Esophagus muscularis mucosa (tissue), 4 donors: ENCODE data around the gene ENOX1. TPM values are rescaled to one million over a fixed set of nuclear protein-coding genes. Genes with fewer than 3 reads are reported as not detected.

ENCODE experiments used
- DNase-seq: peaks from one replicate; pipeline ENCODE4 v3.0.0-alpha.2; 2017; ENCODE audit errors: extremely low spot score
- H3K27ac ChIP-seq, 4 donors: fragments of 200-600 bp; sonication (generic); replicated peaks in 1 of 4; 1 replicate in 3 of 4; 2 replicates in 1 of 4; pipeline ENCODE4 v1.5.1; 2016 to 2019; ENCODE audit warnings: mild to moderate bottlenecking in 1 of 4
- H3K27me3 ChIP-seq, 4 donors: fragments of 200-600 bp; sonication (generic); one replicate each; pipeline versions ENCODE4 v1.5.1 to v1.6.0; 2016 to 2019
- H3K36me3 ChIP-seq, 4 donors: fragments of 200-600 bp; sonication (generic); one replicate each; pipeline ENCODE4 v1.5.1; 2016 to 2019
- H3K4me1 ChIP-seq, 4 donors: fragments of 200-600 bp; sonication (generic); one replicate each; pipeline ENCODE4 v1.5.1; 2016 to 2019
- H3K4me3 ChIP-seq, 4 donors: fragments of 200-600 bp; sonication (generic); 1 replicate in 2 of 4; 2 replicates in 2 of 4; pipeline ENCODE4 v1.5.1; 2016 to 2019; ENCODE audit warnings: mild to moderate bottlenecking in 4 of 4, moderate library complexity in 1 of 4
- H3K9me3 ChIP-seq, 4 donors: fragments of 200-600 bp; sonication (generic); 1 replicate in 3 of 4; 2 replicates in 1 of 4; pipeline ENCODE4 v1.5.1; 2016 to 2019
- EP300 ChIP-seq: sonication (generic); formaldehyde crosslinking; IDR thresholded peaks from one replicate; pipeline ENCODE4 v1.6.1; 2017; ENCODE audit warnings: antibody characterized with exemption
- POLR2A ChIP-seq: fragments of 450-650 bp; IDR thresholded peaks from one replicate; pipeline ENCODE4 v1.6.1; 2017; ENCODE audit warnings: antibody characterized with exemption, moderate library complexity, mild to moderate bottlenecking, low read depth
- POLR2AphosphoS5 ChIP-seq, 2 donors: sonication (generic); formaldehyde crosslinking; IDR thresholded peaks; one replicate each; pipeline ENCODE4 v1.6.1; 2017; ENCODE audit warnings: antibody characterized with exemption in 2 of 2
- WGBS: methylation state at CpG from one replicate; pipeline ENCODE4 v1.1.5; 2018; 5-methylcytosine and 5-hydroxymethylcytosine counted together
- intact Hi-C: fragments of 100-400 bp; cut with DNase I; formaldehyde crosslinking; loops from one replicate; pipeline ENCODE4 v1.15.1; 2023
- total RNA-seq, 4 donors: library from RNA; depleted of rRNA; stranded (reverse); fragments of >200 nt; gene quantifications; one replicate each; pipeline versions ENCODE4 v1.1.0 to v1.2.1, GENCODE V29; 2016
- TF ChIP-seq, protein P1 (sequence below), 3 experiments: fragments of 200-600 bp in 2 of 3; fragments of 450-650 bp in 1 of 3; sonication (generic) in 2 of 3; IDR thresholded peaks; one replicate each; pipeline ENCODE4 v1.5.1; 2017 to 2019; ENCODE audit warnings: antibody characterized with exemption in 3 of 3, mild to moderate bottlenecking in 2 of 3, moderate library complexity in 1 of 3

ENOX1 gene
- total RNA-seq, 4 donors from 2014 or later = 9.3 to 14.1 (median 12.4) TPM

DNA sequence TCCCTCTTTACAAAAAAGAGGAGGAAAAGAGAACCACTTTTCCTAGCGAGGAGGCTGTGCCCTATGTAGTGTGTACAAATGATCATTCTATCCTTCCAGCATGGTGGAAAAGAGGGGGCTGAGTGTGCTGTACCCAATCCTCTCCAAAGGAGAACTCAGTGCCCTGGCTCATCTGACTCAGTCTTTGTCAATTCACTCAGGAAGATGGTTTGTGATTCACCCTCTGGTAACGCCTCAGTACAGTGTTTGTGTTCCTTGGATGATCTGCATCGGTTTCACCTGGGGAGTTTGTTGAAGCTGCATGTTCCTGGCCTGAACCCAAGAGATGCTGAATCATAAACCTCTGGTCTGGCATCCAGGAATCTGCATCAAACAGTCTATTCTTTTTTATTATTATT is 18.3 kb upstream of the ENOX1 start:
- Histone ChIP-seq H3K27ac (peak overlapping the region; percentile 34 to 71 (median 38)), H3K36me3 (no peaks in the 10 kb centered on the region), H3K4me1 (peaks cover 0 to 11% (median 8%) of the 10 kb centered on the region in 4 donors), H3K9me3 (no peaks in the 10 kb centered on the region), H3K27me3 (no peaks in the 10 kb centered on the region), H3K4me3 (peak overlapping the region in 2 of 4 donors; percentile 10 to 21)
- intact Hi-C loops = loop anchor here (2.0 kb wide), 1 partner anchor 720 kb away; no protein-coding TSS in a partner anchor
- WGBS = 6% methylated on average over 3 of the region's 3 CpGs
- DNase-seq = no peak
- TF ChIP-seq POLR2AphosphoS5 (IDR thresholded peaks at IDR 0.05) = peak in 1 of 2 donors; percentile 27
- TF ChIP-seq, protein P1, sequence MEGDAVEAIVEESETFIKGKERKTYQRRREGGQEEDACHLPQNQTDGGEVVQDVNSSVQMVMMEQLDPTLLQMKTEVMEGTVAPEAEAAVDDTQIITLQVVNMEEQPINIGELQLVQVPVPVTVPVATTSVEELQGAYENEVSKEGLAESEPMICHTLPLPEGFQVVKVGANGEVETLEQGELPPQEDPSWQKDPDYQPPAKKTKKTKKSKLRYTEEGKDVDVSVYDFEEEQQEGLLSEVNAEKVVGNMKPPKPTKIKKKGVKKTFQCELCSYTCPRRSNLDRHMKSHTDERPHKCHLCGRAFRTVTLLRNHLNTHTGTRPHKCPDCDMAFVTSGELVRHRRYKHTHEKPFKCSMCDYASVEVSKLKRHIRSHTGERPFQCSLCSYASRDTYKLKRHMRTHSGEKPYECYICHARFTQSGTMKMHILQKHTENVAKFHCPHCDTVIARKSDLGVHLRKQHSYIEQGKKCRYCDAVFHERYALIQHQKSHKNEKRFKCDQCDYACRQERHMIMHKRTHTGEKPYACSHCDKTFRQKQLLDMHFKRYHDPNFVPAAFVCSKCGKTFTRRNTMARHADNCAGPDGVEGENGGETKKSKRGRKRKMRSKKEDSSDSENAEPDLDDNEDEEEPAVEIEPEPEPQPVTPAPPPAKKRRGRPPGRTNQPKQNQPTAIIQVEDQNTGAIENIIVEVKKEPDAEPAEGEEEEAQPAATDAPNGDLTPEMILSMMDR (IDR thresholded peaks at IDR 0.05) = no peak

DNA sequence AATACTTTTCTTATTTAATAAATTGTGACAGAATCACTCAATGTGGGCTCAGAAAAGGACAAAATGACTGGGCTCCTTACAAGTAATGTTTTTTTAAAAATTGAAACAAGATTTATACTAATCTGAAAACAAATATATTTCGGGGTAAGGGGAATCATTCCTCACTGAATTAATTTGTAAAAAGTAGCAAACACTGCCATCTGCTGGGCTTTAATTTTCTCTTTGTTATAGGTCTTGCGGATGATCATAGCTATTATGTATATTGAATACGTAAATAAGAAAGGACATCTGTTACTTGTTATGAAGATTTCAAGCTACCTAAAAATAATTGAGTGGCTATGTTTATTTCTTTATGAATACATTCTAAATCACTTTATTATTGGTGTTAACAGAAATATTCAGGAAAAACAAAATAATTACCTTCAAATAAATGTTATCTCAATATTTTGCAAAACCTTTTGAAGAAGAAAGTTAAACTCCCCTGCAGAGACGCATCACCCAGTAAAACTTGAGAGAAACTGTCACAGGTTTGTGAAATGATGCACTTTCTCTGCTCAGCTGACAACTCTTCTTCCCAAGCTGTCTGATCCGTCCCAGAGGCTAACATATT is 17.8 kb upstream of the ENOX1 start:
- TF ChIP-seq POLR2AphosphoS5 (IDR thresholded peaks at IDR 0.05) = no peak
- TF ChIP-seq, protein P1 (IDR thresholded peaks at IDR 0.05) = peak; percentile 61 to 72 (median 63)
- intact Hi-C loops = loop anchor here (2.0 to 5.0 kb wide), 2 partner anchors 720 to 832 kb away; no protein-coding TSS in a partner anchor
- Histone ChIP-seq H3K27me3 (no peaks in the 10 kb centered on the region), H3K9me3 (no peaks in the 10 kb centered on the region), H3K36me3 (no peaks in the 10 kb centered on the region), H3K4me3 (peak overlapping the region in 2 of 4 donors; percentile 10 to 21), H3K27ac (peak overlapping the region; percentile 34 to 71 (median 38)), H3K4me1 (peaks cover 0 to 11% (median 8%) of the 10 kb centered on the region in 4 donors)
- no peak for DNase-seq
- WGBS = 11% methylated on average over 5 of the region's 5 CpGs

DNA sequence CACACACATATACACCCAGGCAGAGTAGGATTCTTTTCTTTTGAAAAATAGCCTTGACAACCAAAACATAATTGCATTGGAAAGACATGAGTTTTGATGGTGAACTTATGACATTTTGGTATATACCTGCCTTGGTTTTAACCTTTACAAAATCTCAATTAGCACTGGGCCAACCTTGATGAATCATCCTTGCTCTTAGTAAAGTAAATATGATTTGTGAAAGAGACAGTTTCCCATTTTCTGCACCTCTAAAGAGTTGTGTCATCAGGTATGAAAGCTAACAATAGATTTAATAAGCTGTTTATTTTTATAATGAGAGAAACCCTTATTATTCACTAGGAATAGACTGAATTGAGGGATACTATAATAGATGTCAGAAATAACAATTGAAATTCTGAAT is 15.7 kb upstream of the ENOX1 start:
- H3K27ac ChIP-seq = no peak overlapping the region
- H3K4me3 ChIP-seq = no peak overlapping the region
- intact Hi-C loops = loop anchor here (5.0 kb wide), 1 partner anchor 830 kb away; no protein-coding TSS in a partner anchor
- TF ChIP-seq POLR2A = no peak
- TF ChIP-seq POLR2AphosphoS5 (IDR thresholded peaks at IDR 0.05) = no peak
- TF ChIP-seq EP300 = no peak
- TF ChIP-seq, protein P1 (IDR thresholded peaks at IDR 0.05) = no peak
- H3K4me1 ChIP-seq = peaks cover 0 to 11% (median 8%) of the 10 kb centered on the region in 4 donors
- no peak for DNase-seq
- H3K9me3 ChIP-seq = no peaks in the 10 kb centered on the region
- H3K36me3 ChIP-seq = no peaks in the 10 kb centered on the region
- no peaks in the 10 kb centered on the region for H3K27me3 ChIP-seq

DNA sequence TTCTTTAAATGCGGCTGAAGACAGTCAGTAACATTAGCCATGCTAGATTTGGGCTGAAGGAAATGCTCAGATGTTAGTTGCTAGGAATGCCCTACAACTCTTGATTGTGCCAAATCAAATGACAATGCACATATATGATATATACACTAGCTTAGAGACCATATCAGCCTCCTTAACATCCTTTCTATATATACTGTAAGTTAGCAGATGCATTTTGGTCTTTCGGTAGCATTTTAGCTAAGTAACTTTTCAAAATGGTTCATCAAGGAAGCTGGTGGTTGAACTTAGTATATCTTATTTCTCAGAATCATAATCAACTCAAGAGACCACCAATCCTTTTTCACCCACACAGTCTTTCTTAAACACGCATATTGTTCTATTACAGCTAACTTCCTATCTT is 14.1 kb upstream of the ENOX1 start:
- DNase-seq = no peak
- TF ChIP-seq POLR2AphosphoS5 (IDR thresholded peaks at IDR 0.05) (no peak), POLR2A (no peak), EP300 (no peak)
- TF ChIP-seq, protein P1 (IDR thresholded peaks at IDR 0.05) = no peak
- no peaks in the 10 kb centered on the region for H3K36me3 ChIP-seq
- H3K4me3 ChIP-seq = no peak overlapping the region
- H3K27me3 ChIP-seq = no peaks in the 10 kb centered on the region
- H3K4me1 ChIP-seq = peaks cover 0 to 11% (median 8%) of the 10 kb centered on the region in 4 donors
- H3K27ac ChIP-seq = no peak overlapping the region
- WGBS = 78% methylated on average over 3 of the region's 3 CpGs
- H3K9me3 ChIP-seq = no peaks in the 10 kb centered on the region
- intact Hi-C loops = loop anchor here (5.0 kb wide), 1 partner anchor 829 kb away; no protein-coding TSS in a partner anchor

DNA sequence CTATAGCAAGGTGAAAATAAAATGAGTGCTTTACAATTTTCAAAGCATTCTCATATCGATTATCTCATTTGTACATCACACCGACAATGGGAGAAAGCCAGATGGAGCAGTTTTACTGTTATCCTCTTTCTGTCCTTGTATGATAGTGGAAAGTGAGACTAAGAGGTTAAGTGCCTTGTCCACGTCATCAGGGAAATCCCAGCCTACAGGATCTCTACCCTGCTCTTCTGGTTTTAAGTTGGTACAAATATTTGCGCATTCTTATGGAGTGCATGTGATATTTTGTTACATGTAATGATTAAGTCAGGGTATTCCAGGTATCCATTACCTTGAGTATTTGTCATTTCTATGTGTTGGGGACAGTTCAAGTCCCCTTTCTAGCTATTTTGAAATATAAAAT is 12.4 kb upstream of the ENOX1 start:
- intact Hi-C loops = no loop called here

More for the DNA sequence above, 12.4 kb upstream of the ENOX1 start:
- H3K4me1 ChIP-seq = peaks cover 0 to under 1% (median 0%) of the 10 kb centered on the region in 4 donors
- 78% methylated on average over 4 of the region's 4 CpGs for WGBS
- TF ChIP-seq, protein P1 (IDR thresholded peaks at IDR 0.05) = no peak
- TF ChIP-seq EP300 = no peak
- TF ChIP-seq POLR2AphosphoS5 (IDR thresholded peaks at IDR 0.05) = no peak
- no peak for TF ChIP-seq POLR2A
- H3K27me3 ChIP-seq = no peaks in the 10 kb centered on the region
- H3K4me3 ChIP-seq = no peak overlapping the region
- H3K36me3 ChIP-seq = no peaks in the 10 kb centered on the region
- H3K27ac ChIP-seq = no peak overlapping the region
- no peaks in the 10 kb centered on the region for H3K9me3 ChIP-seq
- no peak for DNase-seq
